ENCODE results near the gene CCDC87. TPM values are rescaled to one million over a fixed set of nuclear protein-coding genes. Genes with fewer than 3 reads are reported as not detected.
"Not testable (repeated sequence)": the region's sequence is repeated elsewhere in the genome, so short reads cannot be mapped to it uniquely, and the experiment has no call there.

The CCDC87 gene
- total and polyA plus RNA-seq, 4 donors: 0.14 to 0.17 (median 0.14) TPM; not detected in 1

DNA sequence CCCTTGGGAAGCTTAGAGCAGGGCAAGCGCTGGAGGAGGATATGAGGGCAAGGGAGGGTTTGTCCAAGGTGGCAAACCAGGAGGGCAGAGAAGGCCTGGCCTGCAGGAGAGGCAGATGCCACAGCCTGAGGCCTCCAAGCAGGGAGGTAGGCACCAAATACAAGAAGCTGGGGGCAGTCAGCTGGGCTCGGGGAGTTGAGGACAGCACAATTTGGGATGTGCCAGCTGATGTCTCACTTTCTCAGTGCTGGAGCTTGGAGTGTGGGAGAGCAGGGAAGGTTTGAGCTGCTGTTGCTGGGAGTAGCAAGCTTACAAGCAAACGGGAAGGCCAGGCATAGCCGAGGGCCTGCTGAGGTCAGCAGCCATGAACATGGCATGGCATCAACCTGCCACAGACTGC lies 51.0 kb downstream of the CCDC87 start:
- H3K27ac ChIP-seq (ENCODE audit: low read depth in 1 of 2, low read length in 2 of 2): no peak overlapping the region
- no peak overlapping the region for H3K9ac ChIP-seq (ENCODE audit: low read depth in 1 of 2, low read length in 2 of 2)
- TF ChIP-seq JUND (IDR thresholded peaks at IDR 0.05) (no peak), YY1 (IDR thresholded peaks at IDR 0.05) (no peak), NR2F2 (IDR thresholded peaks at IDR 0.05) (no peak), RAD21 (IDR thresholded peaks at IDR 0.05) (no peak)
- TF ChIP-seq, protein P1, sequence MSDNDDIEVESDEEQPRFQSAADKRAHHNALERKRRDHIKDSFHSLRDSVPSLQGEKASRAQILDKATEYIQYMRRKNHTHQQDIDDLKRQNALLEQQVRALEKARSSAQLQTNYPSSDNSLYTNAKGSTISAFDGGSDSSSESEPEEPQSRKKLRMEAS (IDR thresholded peaks at IDR 0.05): no peak
- TF ChIP-seq, protein P2, sequence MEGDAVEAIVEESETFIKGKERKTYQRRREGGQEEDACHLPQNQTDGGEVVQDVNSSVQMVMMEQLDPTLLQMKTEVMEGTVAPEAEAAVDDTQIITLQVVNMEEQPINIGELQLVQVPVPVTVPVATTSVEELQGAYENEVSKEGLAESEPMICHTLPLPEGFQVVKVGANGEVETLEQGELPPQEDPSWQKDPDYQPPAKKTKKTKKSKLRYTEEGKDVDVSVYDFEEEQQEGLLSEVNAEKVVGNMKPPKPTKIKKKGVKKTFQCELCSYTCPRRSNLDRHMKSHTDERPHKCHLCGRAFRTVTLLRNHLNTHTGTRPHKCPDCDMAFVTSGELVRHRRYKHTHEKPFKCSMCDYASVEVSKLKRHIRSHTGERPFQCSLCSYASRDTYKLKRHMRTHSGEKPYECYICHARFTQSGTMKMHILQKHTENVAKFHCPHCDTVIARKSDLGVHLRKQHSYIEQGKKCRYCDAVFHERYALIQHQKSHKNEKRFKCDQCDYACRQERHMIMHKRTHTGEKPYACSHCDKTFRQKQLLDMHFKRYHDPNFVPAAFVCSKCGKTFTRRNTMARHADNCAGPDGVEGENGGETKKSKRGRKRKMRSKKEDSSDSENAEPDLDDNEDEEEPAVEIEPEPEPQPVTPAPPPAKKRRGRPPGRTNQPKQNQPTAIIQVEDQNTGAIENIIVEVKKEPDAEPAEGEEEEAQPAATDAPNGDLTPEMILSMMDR (IDR thresholded peaks at IDR 0.05; ENCODE audit: low read depth, low read length, missing input control): no peak
- TF ChIP-seq, protein P3, sequence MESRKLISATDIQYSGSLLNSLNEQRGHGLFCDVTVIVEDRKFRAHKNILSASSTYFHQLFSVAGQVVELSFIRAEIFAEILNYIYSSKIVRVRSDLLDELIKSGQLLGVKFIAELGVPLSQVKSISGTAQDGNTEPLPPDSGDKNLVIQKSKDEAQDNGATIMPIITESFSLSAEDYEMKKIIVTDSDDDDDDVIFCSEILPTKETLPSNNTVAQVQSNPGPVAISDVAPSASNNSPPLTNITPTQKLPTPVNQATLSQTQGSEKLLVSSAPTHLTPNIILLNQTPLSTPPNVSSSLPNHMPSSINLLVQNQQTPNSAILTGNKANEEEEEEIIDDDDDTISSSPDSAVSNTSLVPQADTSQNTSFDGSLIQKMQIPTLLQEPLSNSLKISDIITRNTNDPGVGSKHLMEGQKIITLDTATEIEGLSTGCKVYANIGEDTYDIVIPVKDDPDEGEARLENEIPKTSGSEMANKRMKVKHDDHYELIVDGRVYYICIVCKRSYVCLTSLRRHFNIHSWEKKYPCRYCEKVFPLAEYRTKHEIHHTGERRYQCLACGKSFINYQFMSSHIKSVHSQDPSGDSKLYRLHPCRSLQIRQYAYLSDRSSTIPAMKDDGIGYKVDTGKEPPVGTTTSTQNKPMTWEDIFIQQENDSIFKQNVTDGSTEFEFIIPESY (IDR thresholded peaks at IDR 0.05): no peak
- TF ChIP-seq, protein P4, sequence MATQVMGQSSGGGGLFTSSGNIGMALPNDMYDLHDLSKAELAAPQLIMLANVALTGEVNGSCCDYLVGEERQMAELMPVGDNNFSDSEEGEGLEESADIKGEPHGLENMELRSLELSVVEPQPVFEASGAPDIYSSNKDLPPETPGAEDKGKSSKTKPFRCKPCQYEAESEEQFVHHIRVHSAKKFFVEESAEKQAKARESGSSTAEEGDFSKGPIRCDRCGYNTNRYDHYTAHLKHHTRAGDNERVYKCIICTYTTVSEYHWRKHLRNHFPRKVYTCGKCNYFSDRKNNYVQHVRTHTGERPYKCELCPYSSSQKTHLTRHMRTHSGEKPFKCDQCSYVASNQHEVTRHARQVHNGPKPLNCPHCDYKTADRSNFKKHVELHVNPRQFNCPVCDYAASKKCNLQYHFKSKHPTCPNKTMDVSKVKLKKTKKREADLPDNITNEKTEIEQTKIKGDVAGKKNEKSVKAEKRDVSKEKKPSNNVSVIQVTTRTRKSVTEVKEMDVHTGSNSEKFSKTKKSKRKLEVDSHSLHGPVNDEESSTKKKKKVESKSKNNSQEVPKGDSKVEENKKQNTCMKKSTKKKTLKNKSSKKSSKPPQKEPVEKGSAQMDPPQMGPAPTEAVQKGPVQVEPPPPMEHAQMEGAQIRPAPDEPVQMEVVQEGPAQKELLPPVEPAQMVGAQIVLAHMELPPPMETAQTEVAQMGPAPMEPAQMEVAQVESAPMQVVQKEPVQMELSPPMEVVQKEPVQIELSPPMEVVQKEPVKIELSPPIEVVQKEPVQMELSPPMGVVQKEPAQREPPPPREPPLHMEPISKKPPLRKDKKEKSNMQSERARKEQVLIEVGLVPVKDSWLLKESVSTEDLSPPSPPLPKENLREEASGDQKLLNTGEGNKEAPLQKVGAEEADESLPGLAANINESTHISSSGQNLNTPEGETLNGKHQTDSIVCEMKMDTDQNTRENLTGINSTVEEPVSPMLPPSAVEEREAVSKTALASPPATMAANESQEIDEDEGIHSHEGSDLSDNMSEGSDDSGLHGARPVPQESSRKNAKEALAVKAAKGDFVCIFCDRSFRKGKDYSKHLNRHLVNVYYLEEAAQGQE (IDR thresholded peaks at IDR 0.05): no peak
- TF ChIP-seq, protein P5, sequence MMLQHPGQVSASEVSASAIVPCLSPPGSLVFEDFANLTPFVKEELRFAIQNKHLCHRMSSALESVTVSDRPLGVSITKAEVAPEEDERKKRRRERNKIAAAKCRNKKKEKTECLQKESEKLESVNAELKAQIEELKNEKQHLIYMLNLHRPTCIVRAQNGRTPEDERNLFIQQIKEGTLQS (IDR thresholded peaks at IDR 0.05): no peak
- peaks cover 2 to 26% (median 4%) of the 10 kb centered on the region in 4 donors for H3K36me3 ChIP-seq (ENCODE audit: control insufficient read depth in 4 of 4, insufficient read depth in 3 of 4, low read depth in 1 of 4, low read length in 3 of 4)
- no peak for DNase-seq (ENCODE audit: low spot score)
- no peak overlapping the region for H3K4me3 ChIP-seq (ENCODE audit: low read depth in 1 of 3, low read length in 3 of 3)
- 89% methylated on average over 4 of the region's 4 CpGs for WGBS
- H3K27me3 ChIP-seq (ENCODE audit: control insufficient read depth in 4 of 4, insufficient read depth in 4 of 4, low read length in 3 of 4): no peaks in the 10 kb centered on the region
- no peaks in the 10 kb centered on the region for H3K9me3 ChIP-seq (ENCODE audit: control insufficient read depth in 4 of 4, low read length in 3 of 4)
- H3K4me1 ChIP-seq (ENCODE audit: control insufficient read depth in 4 of 4, insufficient read depth in 4 of 4, low read length in 3 of 4): peaks cover 5 to 12% (median 8%) of the 10 kb centered on the region in 4 donors

DNA sequence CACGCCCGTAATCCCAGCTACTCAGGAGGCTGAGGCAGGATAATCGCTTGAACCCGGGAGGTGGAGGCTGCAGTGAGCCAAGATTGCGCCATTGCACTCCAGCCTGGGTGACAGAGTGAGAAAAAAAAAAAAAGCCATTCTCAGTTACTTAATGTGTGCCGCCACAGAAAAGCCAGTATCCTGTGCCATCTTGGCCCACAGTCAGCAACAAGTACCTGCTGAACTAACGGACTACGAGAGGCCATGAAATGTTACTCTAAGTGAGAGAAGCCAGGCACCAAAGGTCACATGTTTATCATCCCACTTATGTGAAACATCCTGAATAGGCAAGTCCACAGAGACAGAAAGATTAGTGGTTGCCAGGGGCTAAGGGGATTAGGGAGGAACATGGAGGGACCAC lies 52.3 kb downstream of the CCDC87 start:
- H3K27ac ChIP-seq (ENCODE audit: low read depth in 1 of 2, low read length in 2 of 2); H3K9ac ChIP-seq (ENCODE audit: low read depth in 1 of 2, low read length in 2 of 2); H3K9me3 ChIP-seq (ENCODE audit: control insufficient read depth in 4 of 4, low read length in 3 of 4); DNase-seq (ENCODE audit: low spot score); H3K27me3 ChIP-seq (ENCODE audit: control insufficient read depth in 4 of 4, insufficient read depth in 4 of 4, low read length in 3 of 4); H3K4me3 ChIP-seq (ENCODE audit: low read depth in 1 of 3, low read length in 3 of 3): not testable (repeated sequence)
- WGBS: 58% methylated on average over 8 of the region's 8 CpGs
- Histone ChIP-seq H3K4me1 (ENCODE audit: control insufficient read depth in 4 of 4, insufficient read depth in 4 of 4, low read length in 3 of 4) (peaks cover 3 to 12% (median 4%) of the 10 kb centered on the region in 4 donors), H3K36me3 (ENCODE audit: control insufficient read depth in 4 of 4, insufficient read depth in 3 of 4, low read depth in 1 of 4, low read length in 3 of 4) (peaks cover 2 to 29% (median 4%) of the 10 kb centered on the region in 4 donors)

Small RNAs within 50 kb of the gene (small RNA-seq; reads per million reads assigned to genes)
- gene RNU4-39P: not detected

Other genes with a start within 250 kb of the CCDC87 start
- 10 to 100 TPM; 12.0 to 20.0 TPM for gene BRMS1, start 248.0 kb downstream of the CCDC87 start, total RNA-seq
- 10 to 100 TPM; 20.6 to 24.0 TPM for gene BRMS1, start 248.0 kb downstream of the CCDC87 start, polyA plus RNA-seq
- gene B4GAT1, start 245.4 kb downstream of the CCDC87 start, total RNA-seq: 10 to 100 TPM; 17.2 to 20.8 TPM
- 10 to 100 TPM; 12.0 to 18.1 TPM for gene B4GAT1, start 245.4 kb downstream of the CCDC87 start, polyA plus RNA-seq
- 1 to 10 TPM; 1.5 to 3.3 TPM for gene SLC29A2, start 221.3 kb downstream of the CCDC87 start, total RNA-seq
- gene SLC29A2, start 221.3 kb downstream of the CCDC87 start, polyA plus RNA-seq: 1 to 10 TPM; 1.2 to 1.6 TPM
- gene NPAS4, start 172.0 kb downstream of the CCDC87 start, total RNA-seq: not detected
- gene NPAS4, start 172.0 kb downstream of the CCDC87 start, polyA plus RNA-seq: under 1 TPM in 1 of 2 donors, not detected in 1; 0.01 TPM
- gene MRPL11, start 154.2 kb downstream of the CCDC87 start, total RNA-seq: 10 to 100 TPM; 18.0 to 24.7 TPM
- gene MRPL11, start 154.2 kb downstream of the CCDC87 start, polyA plus RNA-seq: 10 to 100 TPM; 39.9 to 45.6 TPM
- gene PELI3, start 126.2 kb downstream of the CCDC87 start, total RNA-seq: 1 to 10 TPM; 1.9 to 5.4 TPM
- 1 to 10 TPM; 1.7 to 2.4 TPM for gene PELI3, start 126.2 kb downstream of the CCDC87 start, polyA plus RNA-seq
- gene DPP3, start 112.6 kb downstream of the CCDC87 start, total RNA-seq: 10 to 100 TPM; 29.8 to 41.0 TPM
- 10 to 100 TPM; 10.9 to 24.8 TPM for gene DPP3, start 112.6 kb downstream of the CCDC87 start, polyA plus RNA-seq
- 10 to 100 TPM in 1 of 2 donors, 1 to 10 TPM in 1; 9.8 to 18.5 TPM for gene BBS1, start 82.4 kb downstream of the CCDC87 start, total RNA-seq
- gene BBS1, start 82.4 kb downstream of the CCDC87 start, polyA plus RNA-seq: 1 to 10 TPM; 4.2 to 7.5 TPM
- 1 to 10 TPM; 5.1 to 6.4 TPM for gene ZDHHC24, start 47.0 kb downstream of the CCDC87 start, total RNA-seq
- 1 to 10 TPM; 4.1 to 5.2 TPM for gene ZDHHC24, start 47.0 kb downstream of the CCDC87 start, polyA plus RNA-seq
- gene ACTN3, start 46.2 kb downstream of the CCDC87 start, total RNA-seq: not detected
- gene ACTN3, start 46.2 kb downstream of the CCDC87 start, polyA plus RNA-seq: not detected
- 10 to 100 TPM in 1 of 2 donors, 1 to 10 TPM in 1; 8.5 to 20.2 TPM for gene CTSF, start 24.5 kb downstream of the CCDC87 start, total RNA-seq
- 10 to 100 TPM; 27.7 to 31.9 TPM for gene CTSF, start 24.5 kb downstream of the CCDC87 start, polyA plus RNA-seq
- 10 to 100 TPM; 30.2 to 54.7 TPM for gene CCS, start 122 bp upstream of the CCDC87 start, total RNA-seq
- 10 to 100 TPM; 38.9 to 80.2 TPM for gene CCS, start 122 bp upstream of the CCDC87 start, polyA plus RNA-seq
- gene RBM14, start 23.6 kb upstream of the CCDC87 start, total RNA-seq: 10 to 100 TPM; 27.1 to 53.5 TPM
- gene RBM14, start 23.6 kb upstream of the CCDC87 start, polyA plus RNA-seq: 10 to 100 TPM in 1 of 2 donors, 1 to 10 TPM in 1; 7.0 to 16.7 TPM
- 10 to 100 TPM; 43.3 to 59.2 TPM for gene RBM4, start 45.6 kb upstream of the CCDC87 start, total RNA-seq
- 10 to 100 TPM; 36.9 to 49.4 TPM for gene RBM4, start 45.6 kb upstream of the CCDC87 start, polyA plus RNA-seq
- gene RBM4B, start 84.8 kb upstream of the CCDC87 start, total RNA-seq: 10 to 100 TPM; 12.3 to 13.8 TPM
- gene RBM4B, start 84.8 kb upstream of the CCDC87 start, polyA plus RNA-seq: 1 to 10 TPM; 7.1 to 8.8 TPM
- 100 to 1,000 TPM in 1 of 2 donors, 1 to 10 TPM in 1; 9.6 to 103 TPM for gene SPTBN2, start 136.2 kb upstream of the CCDC87 start, total RNA-seq
- 10 to 100 TPM; 12.2 to 33.1 TPM for gene SPTBN2, start 136.2 kb upstream of the CCDC87 start, polyA plus RNA-seq

Measured in liver (tissue), 10 donors.